Kasumi-1 (cell line): ENCODE results near the gene CACNA2D3.
"Not testable (repeated sequence)": the region's sequence is repeated elsewhere in the genome, so short reads cannot be mapped to it uniquely, and the experiment has no call there.

Source experiments
- DNase-seq, 2 experiments: peaks; one replicate each; lab custom pipeline; 2025; lab: John Stamatoyannopoulos, UW

The CACNA2D3 gene

DNA sequence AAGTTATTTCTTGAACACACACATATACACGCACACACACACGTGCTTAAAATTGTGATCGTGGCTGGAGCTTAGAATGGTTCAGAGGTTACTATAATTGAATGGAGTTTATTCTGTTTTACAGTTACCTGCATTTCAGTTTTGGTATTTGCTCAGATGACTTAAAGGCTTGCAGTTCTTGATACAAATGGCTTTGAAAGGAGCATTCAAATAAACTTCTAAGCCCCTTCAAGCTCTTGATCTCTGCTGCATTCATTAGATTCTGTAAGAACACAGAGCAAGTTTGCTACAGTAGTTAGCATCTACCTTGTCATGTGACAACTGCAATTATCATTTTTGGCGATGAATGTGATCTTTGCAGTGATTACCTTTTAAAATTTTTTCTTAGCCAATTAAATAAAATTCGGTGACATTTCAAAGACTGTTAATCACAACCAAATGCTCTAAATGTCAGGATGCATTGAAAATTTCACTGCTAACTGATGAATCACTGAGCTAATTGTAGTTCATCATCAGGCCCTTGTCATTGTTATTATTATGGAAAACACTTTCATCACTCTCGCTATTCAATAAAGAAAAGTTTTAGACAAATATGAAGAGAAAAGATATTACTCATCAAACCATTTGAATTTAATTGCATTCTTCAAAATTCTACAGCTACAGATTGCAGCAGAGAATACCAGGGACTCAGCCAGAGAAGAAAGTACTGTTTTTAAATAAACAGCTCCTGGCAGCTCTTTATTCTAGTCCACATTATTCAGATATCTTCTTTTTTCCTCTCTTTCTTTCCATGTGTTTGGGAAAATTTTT lies 509.4 kb downstream of the CACNA2D3 start:
- no peak for DNase-seq

DNA sequence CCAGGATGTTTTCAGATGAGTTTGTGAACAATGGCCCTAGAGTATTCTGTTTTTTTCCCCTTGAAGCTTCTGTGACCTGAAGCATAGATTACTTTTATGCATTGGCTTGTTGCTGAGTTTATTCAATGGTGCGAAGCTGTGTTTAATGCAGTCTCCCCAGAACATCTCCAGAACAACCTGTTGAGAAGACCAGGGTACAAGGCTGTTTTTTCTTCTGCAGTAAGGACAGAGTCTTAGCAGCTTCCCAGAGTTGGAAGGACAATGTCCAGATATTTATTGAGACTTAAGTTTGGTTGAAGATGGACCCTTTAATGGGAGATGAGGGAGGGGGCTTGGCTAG lies 509.9 kb downstream of the CACNA2D3 start:
- DNase-seq = no peak

DNA sequence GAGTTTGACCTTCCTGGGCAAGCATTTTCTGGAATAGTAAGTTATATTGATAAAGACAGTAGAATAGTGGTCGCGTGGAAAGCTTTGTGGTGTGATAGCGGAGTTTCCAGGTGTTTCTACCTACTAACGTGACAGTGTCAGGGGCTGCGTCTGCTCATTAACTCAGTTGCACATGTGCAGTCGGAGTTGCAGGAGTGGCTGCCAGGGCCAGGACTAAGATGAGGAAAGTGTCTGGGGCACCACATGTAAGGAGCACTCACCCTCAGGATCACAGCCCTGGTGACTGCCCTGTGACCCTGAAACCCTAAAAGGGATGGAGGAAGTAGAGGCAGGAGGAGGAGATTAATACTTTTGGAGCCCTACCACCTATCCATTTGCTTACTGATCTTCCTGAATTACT lies 510.5 kb downstream of the CACNA2D3 start:
- no peak for DNase-seq

- DNase-seq = no peak
These were observed 511.2 kb downstream of the CACNA2D3 start for GRCh38 chr3:54633444-54634121.

- no peak for DNase-seq
These were observed 511.7 kb downstream of the CACNA2D3 start for GRCh38 chr3:54634122-54634469.

DNA sequence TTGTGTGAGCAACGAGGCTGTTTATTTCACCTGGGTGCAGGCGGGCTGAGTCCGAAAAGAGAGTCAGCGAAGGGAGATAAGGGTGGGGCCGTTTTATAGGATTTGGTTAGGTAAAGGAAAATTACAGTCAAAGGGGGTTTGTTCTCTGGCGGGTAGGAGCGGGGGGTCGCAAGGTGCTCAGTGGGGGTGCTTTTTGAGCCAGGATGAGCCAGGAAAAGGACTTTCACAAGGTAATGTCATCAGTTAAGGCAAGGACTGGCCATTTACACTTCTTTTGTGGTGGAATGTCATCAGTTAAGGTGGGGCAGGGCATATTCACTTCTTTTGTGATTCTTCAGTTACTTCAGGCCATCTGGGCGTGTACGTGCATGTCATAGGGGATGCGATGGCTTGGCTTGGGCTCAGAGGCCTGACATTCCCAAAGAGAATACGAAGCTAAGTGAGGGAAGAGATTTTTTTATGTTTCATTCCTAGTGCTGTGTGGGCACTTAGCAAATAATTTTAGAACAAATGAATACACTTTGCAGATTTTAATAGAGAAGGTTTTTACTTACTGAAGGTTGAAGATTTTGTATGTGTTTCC lies 517.5 kb downstream of the CACNA2D3 start:
- DNase-seq = not testable (repeated sequence)

DNA sequence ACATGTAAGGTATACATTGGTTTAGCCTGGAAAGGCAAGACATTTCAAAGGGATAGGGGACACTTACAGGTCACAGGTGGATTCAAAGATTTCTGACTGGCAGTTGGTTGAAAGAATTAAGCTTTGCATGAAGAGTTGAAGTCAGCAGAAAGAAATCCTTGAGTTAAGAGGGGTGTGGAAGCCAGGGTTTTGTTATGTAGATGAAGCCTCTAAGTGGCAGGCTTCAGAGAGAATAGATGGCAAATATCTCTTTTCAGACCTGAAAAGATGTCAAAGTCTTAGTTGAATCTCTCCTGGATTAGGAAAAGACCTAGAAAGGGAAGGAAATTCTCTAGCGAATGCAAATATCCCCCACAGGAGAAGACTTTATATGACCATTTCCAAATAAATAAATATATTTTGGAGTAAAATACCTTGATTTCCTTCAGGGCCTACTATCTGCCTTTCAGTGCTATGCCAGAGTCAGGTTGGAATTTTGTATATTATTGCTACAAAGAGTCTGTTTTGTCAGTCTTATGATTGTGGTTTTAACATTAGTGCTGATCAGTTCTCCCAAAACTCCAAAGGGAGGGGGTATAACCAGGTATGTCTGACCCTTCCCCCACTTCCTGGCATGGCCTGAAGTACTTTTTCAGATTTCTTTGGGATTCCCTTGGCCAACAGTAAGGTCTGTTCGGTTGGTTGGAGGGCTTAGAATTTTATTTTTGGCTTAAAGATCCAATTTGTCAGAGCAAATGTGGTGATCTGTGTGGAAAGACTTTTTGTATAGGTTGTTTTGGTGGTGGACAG lies 519.1 kb downstream of the CACNA2D3 start:
- no peak for DNase-seq

DNA sequence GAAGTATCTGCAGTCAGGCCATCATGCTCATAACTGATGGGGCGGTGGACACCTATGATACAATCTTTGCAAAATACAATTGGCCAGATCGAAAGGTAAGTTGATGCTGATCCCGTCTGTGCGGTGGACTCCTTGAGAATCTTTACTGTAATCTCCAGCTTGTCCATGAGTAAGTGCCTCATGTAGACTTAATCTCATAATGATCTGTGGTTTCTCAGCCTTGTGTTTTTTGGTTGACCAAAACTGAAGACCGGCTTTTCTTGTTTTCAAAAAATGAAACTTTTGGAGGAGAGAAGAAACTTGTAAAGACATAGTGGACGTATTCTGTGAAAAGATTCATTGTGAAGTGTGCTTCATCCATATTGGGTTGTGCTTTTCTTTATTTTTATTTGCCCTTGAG lies 519.8 kb downstream of the CACNA2D3 start:
- no peak for DNase-seq

- no peak for DNase-seq
These were observed 525.4 kb downstream of the CACNA2D3 start for GRCh38 chr3:54647721-54648120.

DNA sequence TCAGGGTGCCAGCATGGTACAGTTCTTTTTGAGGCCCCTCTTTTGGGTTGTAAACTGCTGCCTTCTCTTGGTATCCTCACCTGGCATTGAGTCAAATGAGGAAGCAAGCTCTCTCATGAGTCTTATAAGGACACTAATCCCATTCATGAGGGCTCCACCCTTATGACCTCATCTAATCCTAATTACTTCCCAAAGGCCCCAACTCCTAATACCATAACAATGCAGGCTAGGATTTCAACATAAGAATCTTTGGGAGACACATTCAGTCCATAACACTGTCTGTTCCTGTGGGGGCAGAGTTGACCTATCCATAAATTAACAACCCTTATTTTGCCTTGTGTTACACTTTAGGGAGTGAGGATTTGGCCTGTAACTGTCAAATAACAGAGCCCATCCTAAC lies 527.2 kb downstream of the CACNA2D3 start:
- no peak for DNase-seq

- DNase-seq = no peak
These were observed 531.3 kb downstream of the CACNA2D3 start for GRCh38 chr3:54653456-54654195.

- no peak for DNase-seq
These were observed 532.4 kb downstream of the CACNA2D3 start for GRCh38 chr3:54654776-54655175.

- DNase-seq = no peak
These were observed 537.0 kb downstream of the CACNA2D3 start for GRCh38 chr3:54659347-54659746.

GRCh38 chr3:54660714-54661132 lies 538.4 kb downstream of the CACNA2D3 start:
- DNase-seq = no peak

DNA sequence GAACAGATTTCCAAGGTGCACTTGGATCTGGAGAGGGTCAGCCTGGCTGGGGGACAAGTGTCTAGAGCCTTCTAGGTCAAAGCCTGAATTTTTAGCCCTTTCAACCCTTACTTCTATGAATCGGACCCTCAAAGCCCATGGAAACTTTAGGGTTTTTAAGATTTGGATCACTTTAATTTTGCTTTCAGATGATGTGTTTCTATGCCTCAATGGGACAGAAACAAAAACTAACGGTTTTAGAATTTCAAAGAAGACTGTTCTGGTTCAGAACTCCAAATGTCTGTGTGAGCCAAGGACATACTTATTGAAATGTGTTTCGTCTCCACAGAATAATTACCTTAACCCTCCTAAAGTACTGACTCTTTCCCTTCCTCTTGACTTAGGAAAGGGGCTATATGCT lies 538.8 kb downstream of the CACNA2D3 start:
- no peak for DNase-seq

DNA sequence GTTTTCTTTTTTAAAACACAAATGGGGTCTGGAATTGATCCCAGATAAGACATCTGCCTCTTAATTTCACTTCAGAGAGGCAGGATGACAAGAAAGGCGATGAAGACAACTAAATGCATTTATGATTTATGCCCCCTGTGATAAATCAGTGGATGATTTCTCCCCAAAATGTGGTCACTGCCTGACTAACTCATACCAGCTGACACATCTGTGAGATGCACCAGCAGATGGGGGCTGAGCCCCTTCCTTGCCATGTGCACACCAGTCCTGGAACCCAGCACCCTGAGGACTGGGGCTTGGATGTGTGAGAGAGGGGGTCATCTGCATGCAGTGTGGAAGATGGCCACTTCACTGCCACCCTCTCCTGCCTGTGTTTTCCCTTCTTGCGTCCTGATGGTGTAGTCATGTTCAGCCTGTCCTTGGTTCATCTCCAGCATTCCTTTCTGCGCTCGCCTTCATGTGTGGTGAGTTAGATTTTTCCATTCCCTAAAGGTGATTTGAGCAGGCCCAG lies 541.2 kb downstream of the CACNA2D3 start:
- no peak for DNase-seq

DNA sequence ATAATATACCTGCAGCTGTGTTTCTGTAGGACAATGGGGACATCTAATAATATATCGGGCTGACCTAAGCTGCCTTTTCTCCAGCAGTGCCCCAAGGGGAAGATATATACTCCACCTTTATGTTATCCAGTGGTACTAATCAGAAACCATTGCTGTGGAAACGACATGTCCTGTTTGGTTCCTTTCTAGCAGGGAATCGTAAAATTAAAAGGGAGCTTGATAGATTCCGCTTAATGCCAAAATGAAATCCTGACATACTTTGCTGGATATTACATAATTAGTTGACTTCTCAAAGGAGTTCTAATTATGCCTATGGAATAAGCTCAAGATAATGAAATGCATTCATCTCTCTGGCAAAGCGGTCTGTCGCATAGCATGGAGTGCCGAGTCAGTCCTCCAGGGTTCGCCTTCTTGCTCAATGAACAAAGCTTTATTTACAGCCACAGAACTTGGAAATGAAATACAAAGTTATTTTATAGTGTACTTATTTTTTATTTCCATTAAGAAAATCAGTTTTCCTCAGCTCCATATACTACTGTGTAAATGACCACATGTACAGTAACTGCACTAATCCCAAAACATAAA lies 542.8 kb downstream of the CACNA2D3 start:
- no peak for DNase-seq

GRCh38 chr3:54668236-54668635 lies 545.9 kb downstream of the CACNA2D3 start:
- no peak for DNase-seq

GRCh38 chr3:54670201-54671000 lies 548.0 kb downstream of the CACNA2D3 start:
- DNase-seq = no peak

DNA sequence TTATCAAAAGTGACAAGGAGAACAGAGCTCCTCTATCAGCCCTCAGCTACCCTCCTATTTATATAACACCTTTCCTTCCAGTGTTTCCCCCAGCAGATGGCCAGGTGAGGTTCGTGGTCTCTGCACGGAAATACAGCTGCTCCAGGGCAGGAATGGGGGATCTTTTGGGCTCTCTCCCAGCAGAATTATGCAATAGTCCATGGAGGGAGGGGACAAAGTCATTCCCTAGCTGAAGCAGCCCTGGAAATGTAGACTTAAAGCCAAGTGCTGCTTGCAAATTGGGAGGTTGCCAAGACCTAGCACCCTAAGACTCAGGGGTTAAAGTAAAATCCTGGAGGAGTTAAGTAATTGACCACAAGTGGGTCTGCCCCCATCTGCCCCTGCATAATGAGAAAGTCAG lies 549.2 kb downstream of the CACNA2D3 start:
- DNase-seq = no peak
